ENCODE results near the gene ARAP1. TPM values are rescaled to one million over a fixed set of nuclear protein-coding genes. Genes with fewer than 3 reads are reported as not detected.

Gene ARAP1
- total and polyA plus RNA-seq, 10 donors: 76.7 to 365 (median 270) TPM

- no peak for DNase-seq
These were observed 16.4 kb upstream of the ARAP1 start for GRCh38 chr11:72768581-72768980.

GRCh38 chr11:72767203-72768062 lies 15.2 kb upstream of the ARAP1 start:
- Histone ChIP-seq H3K9me3 (no peaks in the 10 kb centered on the region), H3K4me1 (peaks cover 10 to 19% (median 14%) of the 10 kb centered on the region in 6 donors), H3K27ac (no peak overlapping the region), H3K36me3 (peaks cover 0 to 8% (median 0%) of the 10 kb centered on the region in 6 donors), H3K4me3 (no peak overlapping the region), H3K27me3 (replicated peaks in 1 of 7) (no peaks in the 10 kb centered on the region)
- intact Hi-C loops (cut with DNase I; ENCODE audit: low total_unique reads): no loop called here
- TF ChIP-seq POLR2AphosphoS5 (IDR thresholded peaks at IDR 0.05) (no peak), CTCF (IDR thresholded peaks at IDR 0.05 in 8 of 11, conservative IDR thresholded peaks at IDR 0.05 in 3 of 11) (no peak), POLR2A (IDR thresholded peaks at IDR 0.05) (no peak)
- DNase-seq: no peak
- 91 to 96% (median 95%) methylated on average over 3 to 4 of the region's 4 CpGs for WGBS, 5 donors

More at GRCh38 chr11:72768581-72768980, 16.4 kb upstream of the ARAP1 start:
- H3K27ac ChIP-seq: no peak overlapping the region
- no peak overlapping the region for H3K4me3 ChIP-seq
- H3K9me3 ChIP-seq: no peaks in the 10 kb centered on the region
- WGBS, 5 donors: 85 to 97% (median 94%) methylated on average over 3 of the region's 3 CpGs
- H3K4me1 ChIP-seq: peaks cover under 1 to 13% (median 4%) of the 10 kb centered on the region in 6 donors
- H3K36me3 ChIP-seq: peaks cover 0 to 11% (median 0%) of the 10 kb centered on the region in 6 donors
- intact Hi-C loops (cut with DNase I; ENCODE audit: low total_unique reads): no loop called here
- TF ChIP-seq POLR2A (IDR thresholded peaks at IDR 0.05) (no peak), POLR2AphosphoS5 (IDR thresholded peaks at IDR 0.05) (no peak), CTCF (IDR thresholded peaks at IDR 0.05 in 8 of 11, conservative IDR thresholded peaks at IDR 0.05 in 3 of 11) (no peak)
- H3K27me3 ChIP-seq (replicated peaks in 1 of 7): no peaks in the 10 kb centered on the region

GRCh38 chr11:72766152-72766902 lies 14.1 kb upstream of the ARAP1 start:
- no peak for TF ChIP-seq POLR2A (IDR thresholded peaks at IDR 0.05)
- no peak for TF ChIP-seq CTCF (IDR thresholded peaks at IDR 0.05 in 8 of 11, conservative IDR thresholded peaks at IDR 0.05 in 3 of 11)
- TF ChIP-seq POLR2AphosphoS5 (IDR thresholded peaks at IDR 0.05): no peak
- Histone ChIP-seq H3K4me3 (no peak overlapping the region), H3K27me3 (replicated peaks in 1 of 7) (no peaks in the 10 kb centered on the region), H3K27ac (no peak overlapping the region), H3K4me1 (peaks cover 10 to 24% (median 15%) of the 10 kb centered on the region in 6 donors), H3K9me3 (no peaks in the 10 kb centered on the region), H3K36me3 (no peaks in the 10 kb centered on the region)
- DNase-seq: no peak
- 84 to 91% (median 85%) methylated on average over 10 to 12 of the region's 12 CpGs for WGBS, 5 donors
- intact Hi-C loops (cut with DNase I; ENCODE audit: low total_unique reads): no loop called here

- H3K27ac ChIP-seq: no peak overlapping the region
- DNase-seq: no peak
- WGBS, 5 donors: 87 to 95% (median 90%) methylated on average over 13 of the region's 13 CpGs
- no peak overlapping the region for H3K4me3 ChIP-seq
- TF ChIP-seq POLR2A (IDR thresholded peaks at IDR 0.05) (no peak), CTCF (IDR thresholded peaks at IDR 0.05 in 8 of 11, conservative IDR thresholded peaks at IDR 0.05 in 3 of 11) (no peak), POLR2AphosphoS5 (IDR thresholded peaks at IDR 0.05) (no peak)
- H3K4me1 ChIP-seq: peaks cover 10 to 29% (median 17%) of the 10 kb centered on the region in 6 donors
- no peaks in the 10 kb centered on the region for H3K9me3 ChIP-seq
- intact Hi-C loops (cut with DNase I; ENCODE audit: low total_unique reads): no loop called here
- H3K36me3 ChIP-seq: no peaks in the 10 kb centered on the region
- no peaks in the 10 kb centered on the region for H3K27me3 ChIP-seq (replicated peaks in 1 of 7)
These were observed 12.3 kb upstream of the ARAP1 start for GRCh38 chr11:72764503-72764902.

All from spleen (tissue), 11 donors.